GM19468 (cell line): Measurements from ENCODE around the gene CBX5.
"Not testable (repeated sequence)": the region's sequence is repeated elsewhere in the genome, so short reads cannot be mapped to it uniquely, and the experiment has no call there.

Experiments used
- ATAC-seq: cut with Tn5 transposase; IDR thresholded peaks from one replicate; pipeline ENCODE4 v1.9.1; 2021; ENCODE audit warnings: mild to moderate bottlenecking, moderate library complexity, moderate number of reproducible peaks; ENCODE audit not compliant: unreplicated experiment; ENCODE audit errors: extremely low read depth

CBX5 gene

GRCh38 chr12:54279632-54280467, at the start of gene CBX5:
CBX5 (minus strand) TSS chr12:54280122; CDS start chr12:54257650, 22,472 bp downstream.
- ATAC-seq = peak; percentile 84

- no peak for ATAC-seq
Observed at GRCh38 chr12:54328595-54329337, 48.8 kb upstream of the CBX5 start.

GRCh38 chr12:54325442-54326109, 45.7 kb upstream of the CBX5 start:
- ATAC-seq = not testable (repeated sequence)

GRCh38 chr12:54324617-54325441, 44.9 kb upstream of the CBX5 start, which contains the start of gene COPZ1:
COPZ1 (plus strand) TSS chr12:54325131; CDS start chr12:54325164, 33 bp downstream.
- ATAC-seq = peak; percentile 95

GRCh38 chr12:54321363-54321762, 41.4 kb upstream of the CBX5 start:
- ATAC-seq = no peak

- not testable (repeated sequence) for ATAC-seq
Observed at GRCh38 chr12:54312309-54312708, 32.4 kb upstream of the CBX5 start.

GRCh38 chr12:54311051-54311450, 31.1 kb upstream of the CBX5 start:
- no peak for ATAC-seq

- no peak for ATAC-seq
Observed at GRCh38 chr12:54306925-54307741, 27.2 kb upstream of the CBX5 start.

GRCh38 chr12:54304187-54304810, 24.4 kb upstream of the CBX5 start:
- no peak for ATAC-seq

- ATAC-seq = no peak
Observed at GRCh38 chr12:54303640-54304039, 23.7 kb upstream of the CBX5 start.

GRCh38 chr12:54301428-54302048, 21.6 kb upstream of the CBX5 start:
- ATAC-seq = no peak

GRCh38 chr12:54300732-54301427, 21.0 kb upstream of the CBX5 start, which contains the start of gene NFE2:
NFE2 (minus strand) TSS chr12:54301015; CDS start chr12:54295248, 5,767 bp downstream.
- no peak for ATAC-seq

- ATAC-seq = no peak
Observed at GRCh38 chr12:54300225-54300731, 20.4 kb upstream of the CBX5 start.

- ATAC-seq = no peak
Observed at GRCh38 chr12:54299515-54300224, 19.7 kb upstream of the CBX5 start.

GRCh38 chr12:54298904-54299303, 19.0 kb upstream of the CBX5 start:
- no peak for ATAC-seq

GRCh38 chr12:54296393-54297099, 16.6 kb upstream of the CBX5 start:
- ATAC-seq = no peak
